WTC11 (cell line): Measurements from ENCODE around the gene DBT.

Experiments used
- ATF2 ChIP-seq: sonication (generic); formaldehyde crosslinking; IDR thresholded peaks from 2 replicates; pipeline ENCODE4 v1.8.1; 2022; ENCODE audit warnings: low read depth, missing genetic modification reagents, borderline replicate concordance
- CTCF ChIP-seq: fragments of 200-600 bp; IDR thresholded peaks from 2 replicates; pipeline ENCODE4 v1.8.0; 2022; ENCODE audit warnings: antibody characterized with exemption
- MAX ChIP-seq: sonication (generic); formaldehyde crosslinking; IDR thresholded peaks from 2 replicates; pipeline ENCODE4 v1.8.0; 2022; ENCODE audit warnings: mild to moderate bottlenecking, missing genetic modification reagents
- ZBTB21 ChIP-seq: sonication (generic); formaldehyde crosslinking; IDR thresholded peaks from 2 replicates; pipeline ENCODE4 v1.8.1; 2023; ENCODE audit warnings: mild to moderate bottlenecking, missing genetic modification reagents, borderline replicate concordance

DNA sequence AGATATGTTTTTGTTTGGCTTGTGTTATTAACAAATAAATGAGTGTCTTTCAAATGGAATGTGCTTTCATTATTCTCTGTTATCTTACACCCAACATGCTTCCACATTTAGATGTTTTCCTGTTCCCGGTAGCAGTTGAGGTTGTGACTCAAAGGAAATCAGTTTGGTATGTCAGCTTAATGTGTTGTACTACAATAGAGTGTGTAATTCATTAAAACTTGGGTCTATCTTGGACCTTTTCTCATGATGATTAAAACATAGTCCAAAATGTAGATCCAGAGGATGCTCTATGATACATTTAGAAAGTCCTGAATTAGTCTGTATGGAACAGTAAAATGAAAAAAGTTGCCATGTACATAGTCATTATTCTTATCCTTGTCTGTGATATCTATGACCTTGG, 43.1 kb upstream of the DBT start:
- TF ChIP-seq CTCF (no peak), MAX (CRISPR knock-in tag) (no peak), ATF2 (CRISPR knock-in tag) (no peak), ZBTB21 (no peak)
